Measurements from ENCODE around the gene GABBR2.

- TF ChIP-seq CTCF (conservative IDR thresholded peaks at IDR 0.05) (no peak), ZFX (IDR thresholded peaks at IDR 0.05) (no peak)
Measured at GRCh38 chr9:98295824-98296223, 412.9 kb downstream of the GABBR2 start.
